SH-SY5Y (cell line): Measurements from ENCODE around the gene PPP6R1.

Experiments used
- GATA2 ChIP-seq: IDR thresholded peaks from 2 replicates; pipeline ENCODE4 v1.6.1; 2011; ENCODE audit warnings: mild to moderate bottlenecking, low read depth, low read length
- GATA3 ChIP-seq: IDR thresholded peaks from 2 replicates; pipeline ENCODE4 v1.6.1; 2011; ENCODE audit warnings: low read depth, mild to moderate bottlenecking, low read length, moderate library complexity

DNA sequence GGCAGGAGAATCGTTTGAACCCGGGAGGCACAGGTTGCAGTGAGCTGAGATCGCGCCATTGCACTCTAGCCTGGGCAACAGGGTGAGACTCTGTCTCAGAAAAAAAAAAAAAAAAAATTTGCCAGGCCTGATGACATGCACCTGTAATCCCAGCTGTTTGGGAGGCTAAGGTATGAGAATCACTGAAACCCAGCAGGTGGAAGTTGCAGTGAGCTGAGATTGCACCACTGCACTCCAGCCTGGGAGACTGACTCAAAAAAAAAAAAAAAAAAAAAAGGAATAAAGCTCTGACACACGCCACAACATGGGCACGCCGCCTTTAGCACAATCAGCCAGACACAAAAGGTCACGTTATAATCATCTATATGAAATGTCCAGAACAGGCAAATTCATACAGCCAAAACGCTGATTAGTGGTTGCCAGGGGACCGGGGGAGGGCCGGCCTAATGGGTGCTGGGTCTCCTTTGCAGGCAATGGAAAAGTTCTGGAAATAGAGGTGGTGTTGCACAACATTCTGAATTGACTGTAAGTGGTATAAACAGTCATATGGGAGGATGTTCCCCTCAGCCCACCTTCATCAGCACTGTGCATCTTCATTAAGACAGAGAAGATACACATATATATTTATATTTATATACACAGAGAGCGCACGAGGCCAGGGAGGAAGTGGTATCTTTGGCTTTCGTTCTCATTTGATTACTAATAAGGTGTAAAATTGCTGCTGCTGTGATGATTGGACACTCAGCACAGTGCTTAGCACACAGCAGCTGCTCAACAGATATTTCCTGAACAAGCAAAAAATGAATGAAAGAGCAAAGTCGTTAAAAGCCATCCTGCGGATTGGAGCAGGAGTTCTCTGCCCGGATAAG, 17.3 kb upstream of the PPP6R1 start:
- TF ChIP-seq GATA2 = no peak
- TF ChIP-seq GATA3 = no peak
